GM06990 (cell line): ENCODE results near the gene SAA1.

Source experiments
- DNase-seq: peaks from one replicate; pipeline ENCODE4 v3.0.0-alpha.2; 2011; ENCODE audit not compliant: insufficient read length; ENCODE audit errors: extremely low read depth
- H3K27me3 ChIP-seq: replicated peaks from 2 replicates; pipeline ENCODE4 v1.6.0; 2011; ENCODE audit warnings: low read length; ENCODE audit not compliant: control insufficient read depth, insufficient read depth
- H3K36me3 ChIP-seq: 2 replicates; pipeline ENCODE4 v1.5.1; 2011; ENCODE audit warnings: low read length; ENCODE audit not compliant: control insufficient read depth, insufficient read depth
- H3K4me3 ChIP-seq: replicated peaks from 2 replicates; pipeline ENCODE4 v1.5.1; 2011; ENCODE audit warnings: low read depth, mild to moderate bottlenecking, control low read depth, low read length
- TF ChIP-seq, protein P1 (sequence below): IDR thresholded peaks from 2 replicates; pipeline ENCODE4 v1.5.1; 2011; ENCODE audit warnings: low read length, control low read depth, mild to moderate bottlenecking, inconsistent platforms; ENCODE audit not compliant: insufficient read depth, poor library complexity, severe bottlenecking

The SAA1 gene

DNA sequence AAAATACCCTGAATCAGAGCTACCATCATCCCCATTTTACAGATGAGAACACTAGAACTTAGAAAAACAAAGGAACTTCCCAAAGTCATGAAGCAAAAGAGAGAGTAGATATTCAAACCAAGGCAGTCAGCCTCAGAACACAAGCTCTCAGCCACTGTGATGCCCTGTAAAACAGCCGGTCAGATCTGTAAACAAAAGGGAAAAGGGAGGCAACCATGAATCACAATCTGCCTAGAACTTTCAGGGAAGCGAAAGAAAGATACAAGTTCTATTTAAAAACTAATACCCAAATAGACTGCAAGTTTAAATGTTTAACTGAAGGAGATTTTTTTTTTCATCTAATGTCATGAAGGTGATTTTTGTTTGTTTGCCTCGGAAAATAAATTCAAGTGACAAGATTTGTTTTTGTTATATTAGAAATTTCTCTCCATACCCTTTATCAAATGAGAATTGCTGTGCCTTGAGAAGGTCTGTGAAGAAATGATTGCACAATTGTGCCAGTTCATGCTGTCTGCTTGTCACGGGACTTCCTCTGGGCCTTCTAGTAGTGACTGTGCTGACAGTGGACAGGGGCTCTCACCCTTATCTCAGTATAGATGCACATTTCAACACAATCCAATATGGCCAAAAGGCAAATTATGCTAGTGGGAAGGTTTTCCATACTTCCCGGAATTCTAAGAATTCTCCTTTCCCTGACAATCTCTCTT lies 11.7 kb downstream of the SAA1 start:
- TF ChIP-seq, protein P1, sequence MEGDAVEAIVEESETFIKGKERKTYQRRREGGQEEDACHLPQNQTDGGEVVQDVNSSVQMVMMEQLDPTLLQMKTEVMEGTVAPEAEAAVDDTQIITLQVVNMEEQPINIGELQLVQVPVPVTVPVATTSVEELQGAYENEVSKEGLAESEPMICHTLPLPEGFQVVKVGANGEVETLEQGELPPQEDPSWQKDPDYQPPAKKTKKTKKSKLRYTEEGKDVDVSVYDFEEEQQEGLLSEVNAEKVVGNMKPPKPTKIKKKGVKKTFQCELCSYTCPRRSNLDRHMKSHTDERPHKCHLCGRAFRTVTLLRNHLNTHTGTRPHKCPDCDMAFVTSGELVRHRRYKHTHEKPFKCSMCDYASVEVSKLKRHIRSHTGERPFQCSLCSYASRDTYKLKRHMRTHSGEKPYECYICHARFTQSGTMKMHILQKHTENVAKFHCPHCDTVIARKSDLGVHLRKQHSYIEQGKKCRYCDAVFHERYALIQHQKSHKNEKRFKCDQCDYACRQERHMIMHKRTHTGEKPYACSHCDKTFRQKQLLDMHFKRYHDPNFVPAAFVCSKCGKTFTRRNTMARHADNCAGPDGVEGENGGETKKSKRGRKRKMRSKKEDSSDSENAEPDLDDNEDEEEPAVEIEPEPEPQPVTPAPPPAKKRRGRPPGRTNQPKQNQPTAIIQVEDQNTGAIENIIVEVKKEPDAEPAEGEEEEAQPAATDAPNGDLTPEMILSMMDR, result no peak
- Histone ChIP-seq H3K4me3 (no peak overlapping the region), H3K36me3 (peaks cover 7% of the 10 kb centered on the region), H3K27me3 (no peaks in the 10 kb centered on the region)
- no peak for DNase-seq

DNA sequence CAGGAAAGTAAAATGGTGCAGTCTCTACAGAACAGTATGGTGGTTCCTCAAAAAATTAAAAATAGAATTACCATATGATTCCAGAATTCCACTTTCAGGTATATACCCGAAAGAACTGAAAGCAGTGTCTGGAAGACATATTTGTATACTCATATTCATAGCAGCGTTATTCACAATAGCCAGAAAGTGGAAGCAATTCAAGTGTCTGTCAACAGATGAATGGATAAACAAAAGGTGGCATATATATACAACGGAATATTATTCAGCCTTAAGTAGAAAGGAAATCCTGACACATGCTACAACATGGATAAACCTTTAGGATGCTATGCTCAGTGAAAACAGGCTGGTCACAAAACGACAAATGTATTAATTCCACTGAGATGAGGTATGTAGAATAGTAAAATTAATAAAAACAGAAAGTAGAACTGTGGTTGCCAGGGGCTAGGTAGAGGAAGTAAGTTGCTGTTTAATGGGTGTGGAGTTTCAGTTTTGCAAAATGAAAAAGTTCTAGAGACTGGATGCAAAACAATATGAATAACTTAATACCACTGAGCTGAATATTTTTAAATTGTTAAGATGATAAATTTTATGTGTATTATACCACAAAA lies 14.5 kb downstream of the SAA1 start:
- H3K36me3 ChIP-seq, result peaks cover 10% of the 10 kb centered on the region
- TF ChIP-seq, protein P1, result no peak
- peak; percentile 26 for DNase-seq
- H3K27me3 ChIP-seq, result no peaks in the 10 kb centered on the region
- H3K4me3 ChIP-seq, result peak overlapping the region; percentile 46

DNA sequence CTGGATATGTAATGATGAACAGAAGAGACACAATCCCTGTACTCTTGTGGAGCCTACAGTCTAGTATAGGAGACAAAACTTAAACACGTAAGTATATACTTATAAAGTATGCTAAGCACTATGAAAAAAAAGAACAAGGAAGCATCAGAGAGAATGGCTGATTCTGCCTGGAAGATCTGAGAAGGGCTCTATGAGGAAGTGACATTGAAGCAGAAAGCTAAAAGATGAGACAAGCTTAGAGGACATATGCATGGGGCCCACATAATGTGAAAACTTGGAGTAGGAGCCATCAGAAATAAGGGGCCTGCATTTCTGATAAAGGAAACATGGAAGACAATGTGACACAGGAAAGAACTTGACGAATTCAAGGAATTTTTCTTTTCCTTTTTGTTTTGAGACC lies 16.6 kb downstream of the SAA1 start:
- H3K27me3 ChIP-seq, result no peaks in the 10 kb centered on the region
- DNase-seq, result no peak
- no peak overlapping the region for H3K4me3 ChIP-seq
- TF ChIP-seq, protein P1, result no peak
- peaks cover 15% of the 10 kb centered on the region for H3K36me3 ChIP-seq

DNA sequence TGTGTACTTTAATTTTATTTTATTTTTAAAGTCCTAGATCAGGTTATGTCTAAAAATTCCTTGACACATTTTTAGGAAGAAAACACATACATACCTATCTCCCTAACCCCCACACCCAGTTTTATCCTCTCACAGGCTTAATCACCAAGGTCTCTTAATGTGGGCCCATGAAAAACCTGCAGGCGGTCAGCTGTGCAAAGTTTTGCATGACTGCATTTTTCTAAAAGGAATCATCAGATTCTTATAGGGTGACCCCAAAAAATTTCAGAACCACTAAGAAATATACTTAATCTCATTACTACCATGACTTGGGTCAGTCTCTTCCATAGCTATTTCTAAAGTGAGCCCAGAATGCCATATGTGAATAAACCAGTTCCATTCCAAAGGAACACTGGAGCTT lies 19.8 kb downstream of the SAA1 start:
- TF ChIP-seq, protein P1, result no peak
- H3K4me3 ChIP-seq, result no peak overlapping the region
- H3K27me3 ChIP-seq, result no peaks in the 10 kb centered on the region
- H3K36me3 ChIP-seq, result peaks cover 21% of the 10 kb centered on the region
- DNase-seq, result no peak

DNA sequence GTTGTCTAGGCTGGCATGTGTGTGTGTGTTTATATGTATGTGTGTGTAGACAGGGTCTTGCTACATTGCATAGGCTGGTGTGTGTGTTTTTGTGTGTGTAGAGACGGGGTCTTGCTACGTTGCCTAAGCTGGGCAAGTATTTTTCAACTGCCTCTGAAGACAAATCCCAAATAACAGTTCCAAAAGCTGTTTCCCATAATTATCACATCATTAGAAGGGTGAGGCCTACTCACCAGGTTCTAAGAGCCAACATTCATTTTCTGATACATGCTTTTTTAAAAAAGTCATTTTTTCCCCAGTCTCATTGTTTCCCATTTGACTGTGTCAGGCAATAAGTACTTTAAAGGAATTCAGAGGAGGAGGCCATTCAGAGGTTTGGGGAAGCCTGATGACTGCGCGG lies 22.8 kb downstream of the SAA1 start:
- Histone ChIP-seq H3K4me3 (no peak overlapping the region), H3K27me3 (no peaks in the 10 kb centered on the region), H3K36me3 (peaks cover 27% of the 10 kb centered on the region)
- DNase-seq, result no peak
- TF ChIP-seq, protein P1, result no peak

DNA sequence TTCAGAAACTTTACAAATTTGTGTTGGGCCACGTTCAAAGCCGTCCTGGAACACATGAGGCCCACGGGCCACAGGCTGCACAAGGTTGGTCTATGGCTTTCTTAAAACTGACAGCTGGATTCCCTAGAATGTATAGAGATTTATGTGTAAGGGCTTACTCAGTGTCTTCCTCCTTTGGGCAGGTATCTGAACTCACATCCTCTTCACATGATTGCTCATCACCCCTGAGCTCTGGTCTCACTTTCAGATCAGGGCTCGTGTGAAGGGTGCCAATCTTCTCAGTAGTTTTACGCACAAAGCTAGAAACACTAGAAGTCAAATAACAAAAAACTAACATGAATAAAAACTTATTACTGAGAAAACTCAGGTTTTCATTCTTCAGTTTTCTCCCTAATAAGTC lies 28.8 kb downstream of the SAA1 start:
- no peak overlapping the region for H3K4me3 ChIP-seq
- no peak for DNase-seq
- TF ChIP-seq, protein P1, result no peak
- no peaks in the 10 kb centered on the region for H3K27me3 ChIP-seq
- peaks cover 16% of the 10 kb centered on the region for H3K36me3 ChIP-seq
